ENCODE data around the gene TRAF3IP1. TPM values are rescaled to one million over a fixed set of nuclear protein-coding genes. Genes with fewer than 3 reads are reported as not detected.

TRAF3IP1 gene
- polyA plus RNA-seq, 3 donors = 1.2 to 1.5 (median 1.5) TPM

DNA sequence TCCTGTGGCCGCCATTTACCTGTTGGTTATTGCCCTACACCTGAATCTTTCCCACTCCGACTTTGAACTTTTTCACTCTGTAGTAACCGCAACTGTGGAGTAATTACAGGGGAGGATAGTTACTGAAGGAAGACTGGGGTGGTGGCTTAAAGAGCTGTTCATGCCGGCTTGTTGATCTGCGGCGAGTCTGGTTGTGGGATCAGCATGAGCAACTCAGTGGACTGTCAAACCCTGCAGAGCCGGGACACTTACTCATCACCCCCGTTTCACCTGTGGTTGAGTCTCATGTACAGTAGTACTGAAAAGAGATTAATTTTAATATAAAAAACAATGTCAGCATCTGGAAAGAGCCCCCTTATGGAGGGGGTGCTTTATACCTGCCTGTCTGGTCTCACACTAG, 108.5 kb downstream of the TRAF3IP1 start:
- Histone ChIP-seq H3K36me3 (replicated peaks in 1 of 2; ENCODE audit: control insufficient read depth in 1 of 2, insufficient read depth in 2 of 2, low read length in 2 of 2) (peaks cover 6 to 27% of the 10 kb centered on the region in 2 donors), H3K4me3 (replicated peaks in 1 of 3; ENCODE audit: low read depth in 2 of 3, low read length in 3 of 3) (no peak overlapping the region), H3K9me3 (replicated peaks in 1 of 2; ENCODE audit: control insufficient read depth in 1 of 2, insufficient read depth in 1 of 2, low read length in 2 of 2) (no peaks in the 10 kb centered on the region), H3K27me3 (ENCODE audit: control insufficient read depth in 2 of 2, insufficient read depth in 2 of 2, low read length in 2 of 2) (no peaks in the 10 kb centered on the region), H3K9ac (ENCODE audit: insufficient read depth, low read length, poor library complexity, severe bottlenecking) (no peak overlapping the region), H3K4me1 (ENCODE audit: control insufficient read depth in 1 of 2, insufficient read depth in 2 of 2, low read length in 2 of 2) (peaks cover 29 to 34% of the 10 kb centered on the region in 2 donors), H4K20me1 (ENCODE audit: insufficient read depth, low read length) (peaks cover 49% of the 10 kb centered on the region), H2AFZ (ENCODE audit: insufficient read depth, low read depth, low read length, poor library complexity, severe bottlenecking) (no peak overlapping the region), H3K79me2 (ENCODE audit: insufficient read depth, low read length) (peaks cover 72% of the 10 kb centered on the region), H3K27ac (ENCODE audit: low read depth in 1 of 2, low read length in 2 of 2) (no peak overlapping the region), H3K4me2 (replicated peaks; ENCODE audit: extremely low read depth, low read length, poor library complexity, severe bottlenecking) (no peak overlapping the region)
- Mint-ChIP-seq H3K9me3 (peaks cover 0 to 2% (median 0%) of the 10 kb centered on the region in 7 donors), H3K4me3 (no peak overlapping the region), H3K4me1 (peaks cover 58% of the 10 kb centered on the region), H3K27ac (no peak overlapping the region), H3K36me3 (peaks cover 19 to 24% of the 10 kb centered on the region in 2 donors), H3K27me3 (ENCODE audit: low read depth in 3 of 3) (peaks cover 0 to 3% (median 2%) of the 10 kb centered on the region in 3 donors)
- TF ChIP-seq, protein P1, sequence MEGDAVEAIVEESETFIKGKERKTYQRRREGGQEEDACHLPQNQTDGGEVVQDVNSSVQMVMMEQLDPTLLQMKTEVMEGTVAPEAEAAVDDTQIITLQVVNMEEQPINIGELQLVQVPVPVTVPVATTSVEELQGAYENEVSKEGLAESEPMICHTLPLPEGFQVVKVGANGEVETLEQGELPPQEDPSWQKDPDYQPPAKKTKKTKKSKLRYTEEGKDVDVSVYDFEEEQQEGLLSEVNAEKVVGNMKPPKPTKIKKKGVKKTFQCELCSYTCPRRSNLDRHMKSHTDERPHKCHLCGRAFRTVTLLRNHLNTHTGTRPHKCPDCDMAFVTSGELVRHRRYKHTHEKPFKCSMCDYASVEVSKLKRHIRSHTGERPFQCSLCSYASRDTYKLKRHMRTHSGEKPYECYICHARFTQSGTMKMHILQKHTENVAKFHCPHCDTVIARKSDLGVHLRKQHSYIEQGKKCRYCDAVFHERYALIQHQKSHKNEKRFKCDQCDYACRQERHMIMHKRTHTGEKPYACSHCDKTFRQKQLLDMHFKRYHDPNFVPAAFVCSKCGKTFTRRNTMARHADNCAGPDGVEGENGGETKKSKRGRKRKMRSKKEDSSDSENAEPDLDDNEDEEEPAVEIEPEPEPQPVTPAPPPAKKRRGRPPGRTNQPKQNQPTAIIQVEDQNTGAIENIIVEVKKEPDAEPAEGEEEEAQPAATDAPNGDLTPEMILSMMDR (IDR thresholded peaks at IDR 0.05) = no peak
- DNase-seq = no peak
- intact Hi-C loops (cut with micrococcal nuclease) = loop anchor here (5.0 kb wide), 2 partner anchors 42 to 52 kb away; no protein-coding TSS in a partner anchor
- WGBS (ENCODE audit: insufficient coverage) = 100% methylated on average over 2 of the region's 8 CpGs

DNA sequence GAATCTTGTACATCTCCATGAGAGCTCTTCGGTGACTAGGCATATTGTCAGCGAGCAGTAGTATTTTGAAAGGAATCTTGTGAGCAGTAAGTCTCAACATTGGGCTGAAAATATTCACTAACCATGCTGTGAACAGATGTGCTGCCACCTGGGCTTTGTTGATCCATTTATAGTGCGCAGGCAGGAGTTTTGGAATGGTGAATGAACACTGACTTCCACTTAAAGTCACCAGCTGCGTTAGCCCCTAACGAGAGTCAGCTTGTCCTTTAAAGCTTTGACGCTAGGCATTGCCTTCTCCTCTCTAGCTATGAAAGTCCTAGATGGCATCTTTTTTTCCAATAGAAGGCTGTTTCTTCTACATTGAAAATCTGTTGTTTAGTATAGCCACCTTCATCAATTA, 110.5 kb downstream of the TRAF3IP1 start:
- Mint-ChIP-seq H3K27me3 (ENCODE audit: low read depth in 3 of 3) (peaks cover 0 to 2% (median 0%) of the 10 kb centered on the region in 3 donors), H3K36me3 (peaks cover 36 to 41% of the 10 kb centered on the region in 2 donors), H3K4me1 (peaks cover 70% of the 10 kb centered on the region), H3K27ac (no peak overlapping the region), H3K4me3 (no peak overlapping the region), H3K9me3 (peaks cover 0 to 2% (median 0%) of the 10 kb centered on the region in 7 donors)
- Histone ChIP-seq H3K4me3 (replicated peaks in 1 of 3; ENCODE audit: low read depth in 2 of 3, low read length in 3 of 3) (no peak overlapping the region), H3K4me1 (ENCODE audit: control insufficient read depth in 1 of 2, insufficient read depth in 2 of 2, low read length in 2 of 2) (peaks cover 40 to 48% of the 10 kb centered on the region in 2 donors), H4K20me1 (ENCODE audit: insufficient read depth, low read length) (peaks cover 68% of the 10 kb centered on the region), H3K27me3 (ENCODE audit: control insufficient read depth in 2 of 2, insufficient read depth in 2 of 2, low read length in 2 of 2) (no peaks in the 10 kb centered on the region), H3K9me3 (replicated peaks in 1 of 2; ENCODE audit: control insufficient read depth in 1 of 2, insufficient read depth in 1 of 2, low read length in 2 of 2) (no peaks in the 10 kb centered on the region), H3K9ac (ENCODE audit: insufficient read depth, low read length, poor library complexity, severe bottlenecking) (no peak overlapping the region), H3K27ac (ENCODE audit: low read depth in 1 of 2, low read length in 2 of 2) (no peak overlapping the region), H3K79me2 (ENCODE audit: insufficient read depth, low read length) (peaks cover 89% of the 10 kb centered on the region), H3K36me3 (replicated peaks in 1 of 2; ENCODE audit: control insufficient read depth in 1 of 2, insufficient read depth in 2 of 2, low read length in 2 of 2) (peaks cover 17 to 46% of the 10 kb centered on the region in 2 donors), H2AFZ (ENCODE audit: insufficient read depth, low read depth, low read length, poor library complexity, severe bottlenecking) (no peak overlapping the region), H3K4me2 (replicated peaks; ENCODE audit: extremely low read depth, low read length, poor library complexity, severe bottlenecking) (no peak overlapping the region)
- DNase-seq = no peak
- TF ChIP-seq, protein P1 (IDR thresholded peaks at IDR 0.05) = no peak
- WGBS (ENCODE audit: insufficient coverage) = 100% methylated on average over 2 of the region's 6 CpGs
- intact Hi-C loops (cut with micrococcal nuclease) = no loop called here

Data from CD14-positive monocyte (primary cell).